GM12874 (cell line): Measurements from ENCODE around the gene ZBTB38.

Source experiments
- CTCF ChIP-seq: IDR thresholded peaks from 2 replicates; pipeline ENCODE4 v1.5.1; 2011; ENCODE audit warnings: low read depth, mild to moderate bottlenecking, control low read depth, low read length, moderate library complexity; ENCODE audit not compliant: insufficient read depth

The ZBTB38 gene

DNA sequence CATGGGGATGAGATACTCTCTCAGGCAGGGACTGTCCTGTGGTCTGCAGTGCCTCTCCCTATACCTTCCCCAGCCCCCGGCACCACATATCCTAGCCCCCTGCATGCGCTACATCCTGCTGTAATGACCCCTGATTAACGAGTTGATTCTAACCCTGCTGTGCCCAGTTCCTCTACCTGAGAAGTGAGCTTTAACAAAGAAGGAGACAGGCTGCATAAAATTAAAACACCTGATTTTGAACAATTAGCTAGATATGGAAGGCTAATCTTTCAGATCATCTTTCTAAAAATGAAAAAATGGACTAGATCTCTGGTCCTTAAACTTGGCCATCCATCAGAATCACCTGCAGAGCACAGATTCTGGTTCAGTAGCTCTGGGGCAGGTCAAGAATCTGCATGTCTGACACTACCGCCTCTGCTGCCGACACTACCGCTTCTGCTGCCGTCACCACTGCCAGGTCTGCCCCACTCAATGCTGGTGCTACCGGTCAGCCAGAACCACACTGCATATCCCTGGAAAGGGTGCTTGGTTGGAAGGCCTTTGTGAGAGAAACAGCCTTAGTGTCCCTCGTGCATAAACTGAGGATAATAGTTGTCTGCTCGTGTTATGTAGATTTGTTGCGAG lies 33.6 kb upstream of the ZBTB38 start:
- no peak for TF ChIP-seq CTCF

GRCh38 chr3:141335531-141336061 lies 32.7 kb upstream of the ZBTB38 start:
- no peak for TF ChIP-seq CTCF

DNA sequence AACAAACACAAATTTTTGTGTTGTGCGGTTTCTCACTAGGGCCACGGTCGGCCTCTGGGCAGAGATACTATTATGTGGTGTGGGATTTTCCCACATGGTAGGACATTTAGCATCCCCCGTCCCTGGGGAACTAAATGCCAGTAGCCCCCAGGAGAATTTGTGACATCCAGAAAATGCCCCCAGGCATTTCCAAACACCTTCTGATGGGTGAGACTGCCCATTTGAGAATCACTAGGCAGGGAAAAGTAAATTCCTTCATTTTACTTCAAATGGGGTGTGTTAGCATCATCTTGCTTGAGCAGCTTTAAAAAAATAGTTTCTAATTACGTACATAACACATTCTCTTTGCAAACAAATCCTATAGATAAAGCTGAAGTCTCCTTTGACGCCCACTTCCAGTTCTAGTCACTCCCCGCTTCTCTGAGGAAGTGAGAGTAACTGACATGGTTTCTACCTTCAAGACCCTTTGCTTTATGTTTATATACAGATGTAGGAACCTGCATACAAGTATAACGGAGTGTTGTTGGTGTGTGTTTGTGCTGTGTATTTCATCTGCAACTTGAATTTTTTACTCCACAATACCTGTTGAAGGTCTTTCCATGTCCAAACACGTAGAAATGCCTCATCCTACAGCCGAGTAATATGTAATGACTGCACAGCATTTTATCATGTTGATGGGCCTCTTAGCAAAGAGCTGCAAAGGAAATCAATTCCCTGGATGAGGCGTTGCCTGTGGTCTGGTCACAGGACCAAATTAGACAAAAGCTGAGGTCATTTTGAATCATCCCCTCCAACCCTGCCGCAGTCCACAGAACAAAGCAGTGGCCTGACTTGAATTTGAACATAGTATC lies 31.4 kb upstream of the ZBTB38 start:
- TF ChIP-seq CTCF: no peak

GRCh38 chr3:141337523-141337854 lies 30.8 kb upstream of the ZBTB38 start:
- no peak for TF ChIP-seq CTCF

GRCh38 chr3:141337991-141338390 lies 30.3 kb upstream of the ZBTB38 start:
- no peak for TF ChIP-seq CTCF

- no peak for TF ChIP-seq CTCF
These were observed 29.4 kb upstream of the ZBTB38 start for GRCh38 chr3:141338881-141339280.

- no peak for TF ChIP-seq CTCF
These were observed 26.8 kb upstream of the ZBTB38 start for GRCh38 chr3:141341536-141341935.
